ENCODE results near the gene CEP135. TPM values are rescaled to one million over a fixed set of nuclear protein-coding genes. Genes with fewer than 3 reads are reported as not detected.
A peak's percentile ranks its signal among the peaks of the same experiment; 100 is the strongest.

The CEP135 gene
- polyA plus RNA-seq, 1 of the 3 experiments (the other 2 are of a cell fraction) = 1.6 TPM

GRCh38 chr4:56048702-56049431 lies 100.1 kb downstream of the CEP135 start:
- Histone ChIP-seq H3K36me3 (replicated peaks in 1 of 2; ENCODE audit: control insufficient read depth in 1 of 2, insufficient read depth in 2 of 2, low read length in 1 of 2) (no peaks in the 10 kb centered on the region), H3K27ac (ENCODE audit: low read depth in 2 of 2, low read length in 1 of 2) (peak overlapping the region; percentile 58 to 95; a peak in 3 of 4 replicates), H3K4me2 (peak overlapping the region; percentile 91), H3K27me3 (ENCODE audit: insufficient read depth) (no peaks in the 10 kb centered on the region), H3K9me2 (no peaks in the 10 kb centered on the region), H3K9ac (peak overlapping the region; percentile 72), H4K20me1 (ENCODE audit: insufficient read depth) (no peaks in the 10 kb centered on the region), H3K4me1 (ENCODE audit: control insufficient read depth in 1 of 2, insufficient read depth in 2 of 2, low read depth in 1 of 2, low read length in 1 of 2) (peaks cover 0 to 8% of the 10 kb centered on the region in 2 experiments; a peak in 3 of 4 replicates), H3K9me3 (no peaks in the 10 kb centered on the region), H3K4me3 (ENCODE audit: low read depth in 2 of 2, low read length in 1 of 2) (peak overlapping the region; percentile 89 to 94), H3K79me2 (ENCODE audit: insufficient read depth) (no peaks in the 10 kb centered on the region; the same call in 1 of the 2 replicates), H3F3A (replicated peaks; ENCODE audit: insufficient read depth) (no peaks in the 10 kb centered on the region), H2AFZ (ENCODE audit: low read depth) (peak overlapping the region; percentile 98)
- DNase-seq = peak; percentile 89
- TF ChIP-seq MAX (IDR thresholded peaks at IDR 0.05; ENCODE audit: low read depth) (peak; percentile 71), RAD21 (IDR thresholded peaks at IDR 0.05; ENCODE audit: low read length) (peak; percentile 48), FOXM1 (IDR thresholded peaks at IDR 0.05; ENCODE audit: low read depth) (no peak), CTCF (IDR thresholded peaks at IDR 0.05) (peak; percentile 12; the same call in 1 of the 2 replicates), GATA2 (CRISPR knock-in tag; IDR thresholded peaks at IDR 0.05) (no peak), USF1 (IDR thresholded peaks at IDR 0.05; ENCODE audit: borderline replicate concordance, low read depth) (peak; percentile 74), SIN3A (IDR thresholded peaks at IDR 0.05; ENCODE audit: borderline replicate concordance, low read depth, low read length) (no peak), USF2 (IDR thresholded peaks at IDR 0.05; ENCODE audit: borderline replicate concordance, low read depth, low read length) (peak; percentile 23; the same call in 1 of the 2 replicates), MXI1 (IDR thresholded peaks at IDR 0.05; ENCODE audit: low read depth, low read length) (peak; percentile 73), TAF1 (IDR thresholded peaks at IDR 0.05; ENCODE audit: borderline replicate concordance, low read depth, low read length) (no peak; the same call in 1 of the 2 replicates), ZBTB33 (IDR thresholded peaks at IDR 0.05; ENCODE audit: borderline replicate concordance, low read depth) (no peak), IRF3 (IDR thresholded peaks at IDR 0.05; ENCODE audit: low read depth, low read length) (no peak), EP300 (IDR thresholded peaks at IDR 0.05; ENCODE audit: borderline replicate concordance in 1 of 2, low read depth in 1 of 2, low read length in 1 of 2) (peak; percentile 5 to 28; a peak in 2 of 4 replicates), RCOR1 (IDR thresholded peaks at IDR 0.05; ENCODE audit: low read length) (no peak), POLR2AphosphoS5 (IDR thresholded peaks at IDR 0.05; ENCODE audit: low read depth, low read length) (no peak), PBX3 (IDR thresholded peaks at IDR 0.05) (no peak), RFX5 (IDR thresholded peaks at IDR 0.05; ENCODE audit: low read length) (0 out of 2 replicates have a peak, but pooled peaks have one; percentile 22), FOSL2 (IDR thresholded peaks at IDR 0.05; ENCODE audit: borderline replicate concordance, low read depth) (no peak), SMC3 (IDR thresholded peaks at IDR 0.05; ENCODE audit: low read depth, low read length) (peak; percentile 48)
- POLR2A ChIA-PET = interaction anchor here (0.6 to 1.9 kb wide), 6 partner anchors 10 to 338 kb away, joined by 3 to 11 read pairs (median 4); partner anchors contain the start of genes AASDH and CEP135
- CTCF ChIA-PET = interaction anchor here (0.6 to 2.0 kb wide), 9 partner anchors 8 to 251 kb away, joined by 3 to 14 read pairs (median 3); partner anchors contain the start of gene CEP135
- WGBS (ENCODE audit: low lambda C conversion rate) = 0% methylated on average over 9 of the region's 81 CpGs

Measured in SK-N-SH (cell line).